Measurements from ENCODE around the gene R3HDM4. TPM values are rescaled to one million over a fixed set of nuclear protein-coding genes. Genes with fewer than 3 reads are reported as not detected.
"Not testable (repeated sequence)": the region's sequence is repeated elsewhere in the genome, so short reads cannot be mapped to it uniquely, and the experiment has no call there.

The R3HDM4 gene
- total RNA-seq: 29.4 and 47.7 TPM in 2 replicates

DNA sequence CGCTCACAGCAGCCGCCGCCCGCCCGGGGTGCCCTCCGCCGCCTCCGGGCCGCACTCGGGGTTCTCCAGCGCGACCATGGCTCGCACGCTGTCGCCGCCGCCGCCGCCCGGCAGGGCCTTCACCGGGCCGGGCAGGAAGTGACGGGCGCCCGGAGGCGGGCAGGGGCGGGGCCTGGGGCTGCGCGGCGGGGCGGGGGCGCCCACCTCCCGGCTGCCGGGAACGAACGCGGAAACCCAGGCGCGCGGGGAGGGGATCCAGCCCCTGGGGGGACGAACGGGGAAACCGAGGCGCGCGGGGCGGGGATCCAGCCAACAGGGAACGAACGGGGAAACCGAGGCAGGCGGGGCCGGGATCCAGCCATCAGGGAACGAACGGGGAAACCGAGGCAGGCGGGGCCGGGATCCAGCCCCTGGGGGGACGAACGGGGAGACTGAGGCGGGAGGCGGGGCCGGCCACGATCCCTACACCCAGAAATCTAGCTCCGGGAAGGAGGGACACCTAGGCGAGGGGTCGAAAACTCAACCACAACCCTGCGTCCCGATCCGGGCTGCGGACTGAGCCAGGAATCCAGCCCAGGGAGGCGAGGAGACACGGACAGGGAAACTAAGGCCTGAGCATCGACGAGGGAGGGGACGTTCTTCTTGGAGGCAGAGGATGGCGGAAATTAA lies at the start of gene R3HDM4:
R3HDM4 (minus strand) TSS at position 140 of the 669 bp plus-strand sequence; CDS start at position 78, 62 bp downstream.
- DNase-seq (ENCODE audit: low read depth in 2 of 2): peak; percentile 18 to 69

DNA sequence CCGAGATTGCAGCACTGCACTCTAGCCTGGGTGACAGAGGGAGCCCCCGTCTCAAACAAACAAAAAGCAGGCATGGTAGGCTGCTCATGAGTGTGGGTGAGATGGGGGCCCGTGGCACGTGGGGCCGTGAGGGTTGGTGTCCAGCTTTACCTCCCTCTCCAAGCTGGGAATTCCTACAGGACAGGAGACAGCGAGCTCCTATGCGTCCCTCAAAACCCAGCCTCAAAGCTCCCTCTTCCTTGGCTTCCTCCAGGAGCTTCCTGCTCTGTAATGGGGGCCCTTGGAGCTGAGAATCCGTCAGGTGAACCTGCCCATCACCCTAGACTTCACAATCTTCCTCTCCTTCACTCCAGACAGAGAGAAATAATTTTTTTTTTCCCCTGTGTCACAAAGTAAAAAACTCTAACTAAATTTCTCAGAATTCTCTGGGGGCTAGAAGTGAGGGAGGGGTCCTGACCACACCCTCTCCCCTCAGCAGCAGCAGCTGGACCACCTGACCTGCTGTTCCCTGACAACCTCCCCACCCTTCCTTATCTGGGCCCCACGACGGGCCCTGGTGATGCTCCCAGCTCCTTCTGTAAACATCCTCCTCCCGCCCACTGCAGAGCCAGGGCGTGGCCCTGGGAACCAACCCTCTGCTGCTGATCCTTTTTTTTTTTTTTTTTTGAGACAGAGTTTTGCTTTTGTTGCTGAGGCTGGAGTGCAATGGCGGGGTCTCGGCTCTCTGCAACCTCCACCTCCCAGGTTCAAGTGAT lies 49.0 kb upstream of the R3HDM4 start:
- no peak for DNase-seq (ENCODE audit: low read depth in 2 of 2)

DNA sequence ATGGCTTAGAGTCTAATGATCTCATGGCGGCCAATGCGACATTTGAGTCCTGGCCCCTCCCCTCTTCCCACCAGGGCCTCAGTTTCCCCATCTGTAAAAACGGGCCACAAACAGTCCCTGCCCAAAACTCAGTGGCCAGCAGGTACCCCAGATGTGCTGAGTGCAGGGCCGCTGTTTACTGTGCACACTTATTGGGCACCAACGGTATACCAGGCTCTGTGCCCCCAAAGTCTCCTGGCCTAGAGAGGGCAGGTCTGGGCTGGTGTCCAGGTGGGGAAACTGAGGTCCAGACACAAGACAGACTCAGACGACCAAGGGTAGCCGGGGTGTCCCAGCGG lies 47.6 kb upstream of the R3HDM4 start:
- DNase-seq (ENCODE audit: low read depth in 2 of 2): no peak

DNA sequence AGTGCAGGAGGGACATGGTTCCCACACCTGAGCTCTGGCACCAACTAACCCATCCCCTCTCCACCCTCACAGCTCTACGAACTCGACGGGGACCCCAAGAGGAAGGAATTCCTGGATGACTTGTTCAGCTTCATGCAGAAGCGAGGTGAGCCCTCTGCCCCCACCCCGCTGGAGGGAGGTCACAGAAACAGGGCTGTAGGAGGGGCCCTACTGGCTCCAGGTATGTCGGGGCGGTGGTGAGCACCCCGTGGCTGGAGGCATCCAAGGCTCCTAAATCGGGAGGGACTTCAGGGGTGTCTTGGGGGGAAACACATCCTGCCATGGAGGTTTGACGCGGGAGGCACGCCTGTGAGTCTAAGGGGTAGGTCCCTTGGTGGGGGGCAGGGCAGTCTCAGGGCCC lies 47.0 kb upstream of the R3HDM4 start:
- no peak for DNase-seq (ENCODE audit: low read depth in 2 of 2)

DNA sequence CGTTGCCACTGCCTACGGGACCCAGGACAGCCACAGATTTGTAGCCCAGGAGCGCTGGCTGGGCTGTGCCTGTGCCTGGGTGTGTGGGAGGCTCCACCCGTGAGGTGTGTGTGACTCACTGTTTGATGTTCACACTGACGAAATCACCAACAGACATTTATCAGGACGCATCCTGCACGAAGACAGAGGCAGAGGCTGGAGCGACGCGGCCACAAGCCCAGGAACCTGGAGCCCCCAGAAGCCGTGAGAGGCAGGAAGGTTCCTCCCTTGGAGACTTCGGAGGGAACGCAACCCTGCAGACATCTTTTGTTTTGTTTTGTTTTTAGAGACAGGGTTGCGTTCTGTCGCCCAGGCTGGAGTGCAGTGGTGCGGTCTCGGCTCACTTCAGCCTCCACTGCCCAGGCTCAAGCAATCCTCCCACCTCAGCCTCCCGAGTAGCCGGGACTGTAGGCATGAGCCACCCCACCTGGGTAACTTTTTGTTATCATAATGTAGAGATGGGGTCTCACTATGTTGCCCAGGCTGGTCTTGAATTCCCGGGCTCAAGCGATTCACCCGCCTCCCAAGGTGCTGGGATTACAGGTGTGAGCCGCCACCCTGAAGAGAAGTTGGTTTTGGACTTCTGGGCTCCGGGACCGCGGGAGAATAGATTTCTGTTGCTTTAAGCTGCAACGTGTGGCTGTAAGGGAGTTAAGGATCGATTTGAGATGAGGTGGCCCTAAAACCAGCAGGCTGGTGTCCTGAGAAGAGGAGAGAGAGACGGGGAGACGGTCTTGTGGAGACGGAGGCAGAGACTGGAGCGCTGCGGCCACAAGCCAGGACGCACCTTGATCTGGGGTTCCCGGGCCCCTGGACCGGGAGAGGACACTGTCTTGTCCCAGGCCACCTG lies 46.2 kb upstream of the R3HDM4 start:
- DNase-seq (ENCODE audit: low read depth in 2 of 2): no peak

DNA sequence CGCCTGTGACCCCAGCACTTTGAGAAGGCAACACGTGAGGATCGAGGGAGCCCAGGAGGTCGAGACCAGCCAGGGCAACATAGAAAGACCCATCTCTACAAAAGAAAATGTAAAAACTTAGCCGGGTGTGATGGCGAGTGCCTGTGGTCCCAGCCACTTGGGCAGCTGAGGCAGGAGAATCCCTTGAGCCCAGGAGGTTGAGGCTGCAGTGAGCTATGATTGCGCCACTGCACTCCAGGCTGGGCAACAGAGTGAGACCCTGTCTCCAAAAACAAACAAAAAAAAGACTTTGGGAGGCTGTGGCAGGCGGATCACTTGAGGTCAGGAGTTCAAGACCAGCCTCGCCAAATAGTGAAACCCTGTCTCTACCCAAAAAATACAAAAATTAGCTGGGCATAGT lies 44.6 kb upstream of the R3HDM4 start:
- DNase-seq (ENCODE audit: low read depth in 2 of 2): not testable (repeated sequence)

DNA sequence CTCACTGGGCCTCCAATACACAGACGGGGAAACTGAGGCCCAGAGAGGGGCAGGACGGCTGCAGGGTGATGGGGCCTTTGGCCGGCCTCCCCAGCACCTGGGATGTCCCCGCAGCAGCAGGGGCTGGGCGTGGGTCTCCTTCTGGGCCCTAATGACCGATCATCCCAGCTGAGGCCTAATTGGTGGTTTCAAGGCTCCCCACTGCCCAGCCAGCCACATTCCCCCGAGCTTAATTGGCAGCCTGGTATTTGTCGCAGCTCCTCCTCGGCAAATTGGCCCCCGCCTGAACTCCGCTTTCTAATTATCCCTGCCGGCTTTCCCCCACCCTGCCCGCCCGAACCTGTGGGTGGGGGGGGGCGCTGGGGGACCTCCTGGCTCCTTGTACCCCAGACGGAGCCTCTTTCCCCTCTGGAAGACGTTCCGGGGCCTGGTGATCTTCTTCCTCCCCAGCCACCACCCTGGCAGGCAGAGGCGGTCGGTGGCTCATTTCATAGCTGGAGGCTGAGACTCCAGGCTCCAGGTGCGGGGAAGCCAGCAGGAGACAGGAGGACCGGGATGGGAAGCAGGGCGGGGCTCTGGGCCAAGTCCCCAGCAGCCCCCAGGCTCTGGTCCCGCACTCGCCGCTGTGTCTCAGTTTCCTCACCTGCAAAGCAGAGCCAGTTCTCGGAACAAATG lies 43.9 kb upstream of the R3HDM4 start:
- DNase-seq (ENCODE audit: low read depth in 2 of 2): no peak

DNA sequence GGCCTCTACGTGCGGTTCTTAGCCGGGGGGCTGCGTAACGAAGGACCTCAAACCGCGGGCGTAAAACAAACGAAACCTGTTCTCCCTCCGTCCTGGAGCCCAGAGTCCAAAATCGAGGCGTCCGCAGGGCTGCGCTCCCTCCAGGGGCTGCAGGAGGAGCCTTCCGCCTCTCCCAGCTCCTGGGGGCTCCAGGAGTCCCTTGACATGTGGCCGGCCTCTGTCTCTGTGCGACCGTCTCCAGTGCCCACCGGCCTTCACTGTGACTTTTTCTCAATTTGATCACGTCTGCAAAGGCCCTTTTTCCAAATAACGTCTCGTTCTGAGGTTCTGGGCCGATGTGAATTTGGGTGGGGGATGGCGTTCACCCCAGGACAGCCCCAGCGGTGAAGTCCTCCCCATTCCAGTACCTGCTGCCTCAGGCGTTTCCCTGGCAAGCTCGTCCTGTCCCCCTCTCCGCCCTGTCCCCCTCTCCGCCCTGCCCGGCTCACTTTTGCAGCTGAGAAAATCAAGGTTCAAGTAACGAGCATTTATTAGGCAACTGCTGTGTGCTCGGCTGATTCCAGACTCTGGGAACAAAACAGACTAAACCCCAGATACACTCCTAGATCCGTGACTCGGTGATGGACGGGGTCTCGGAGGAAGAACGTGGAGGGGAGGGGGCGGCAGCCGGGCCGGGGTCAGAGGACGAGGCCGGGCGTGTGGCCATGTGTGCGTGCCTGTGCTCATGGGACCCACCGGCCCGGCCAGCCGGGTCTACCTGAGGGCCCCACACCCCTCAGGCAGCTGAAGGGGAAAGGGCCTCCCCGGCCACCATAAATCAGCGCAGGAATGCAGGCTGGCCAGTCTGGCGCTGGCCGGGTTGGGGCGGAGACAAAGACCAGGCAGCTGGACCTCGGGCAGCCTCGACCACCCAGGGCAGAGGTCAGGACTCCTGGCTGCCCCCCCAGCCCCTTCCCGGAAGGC lies 43.1 kb upstream of the R3HDM4 start:
- DNase-seq (ENCODE audit: low read depth in 2 of 2): no peak

DNA sequence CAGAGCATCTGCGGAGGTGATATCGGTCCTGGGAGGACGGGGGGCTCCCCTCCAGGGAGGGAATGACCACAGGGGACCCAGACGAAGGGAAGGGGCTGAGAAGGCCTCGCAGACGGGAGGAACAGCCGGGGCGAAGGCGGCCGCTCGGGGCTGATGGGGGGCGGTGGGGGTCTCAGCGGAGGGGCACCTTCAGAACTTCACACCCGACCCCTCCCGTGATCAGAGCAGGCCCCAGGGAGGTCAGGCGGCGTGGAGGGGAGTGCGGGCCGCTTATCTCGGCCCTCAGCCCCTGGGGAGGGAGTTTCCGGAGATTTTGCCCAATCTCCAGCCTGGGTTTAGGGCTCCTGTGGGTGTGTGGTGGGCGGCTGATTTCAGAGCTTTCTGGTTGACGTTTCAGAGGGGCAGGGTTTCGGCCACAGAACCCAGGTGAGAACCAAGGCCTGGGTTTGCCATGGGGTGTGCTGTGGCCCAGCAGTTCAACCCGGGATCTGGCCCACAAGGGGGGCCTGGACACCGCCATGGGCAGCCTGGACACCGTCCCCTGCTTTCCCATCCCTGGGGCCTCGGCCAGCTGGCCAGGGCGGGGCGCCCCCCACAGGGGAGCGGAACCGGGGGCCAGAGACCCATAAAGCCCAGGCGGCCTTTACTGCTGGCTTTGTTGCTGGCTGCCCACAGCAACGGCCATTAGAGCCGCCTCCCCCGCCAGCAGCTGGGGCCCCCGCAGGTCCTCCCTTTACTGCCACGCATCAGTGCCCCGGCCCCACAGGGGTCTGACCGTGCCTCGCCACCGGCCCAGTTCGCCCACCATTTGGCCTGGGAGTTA lies 41.9 kb upstream of the R3HDM4 start:
- DNase-seq (ENCODE audit: low read depth in 2 of 2): no peak

DNA sequence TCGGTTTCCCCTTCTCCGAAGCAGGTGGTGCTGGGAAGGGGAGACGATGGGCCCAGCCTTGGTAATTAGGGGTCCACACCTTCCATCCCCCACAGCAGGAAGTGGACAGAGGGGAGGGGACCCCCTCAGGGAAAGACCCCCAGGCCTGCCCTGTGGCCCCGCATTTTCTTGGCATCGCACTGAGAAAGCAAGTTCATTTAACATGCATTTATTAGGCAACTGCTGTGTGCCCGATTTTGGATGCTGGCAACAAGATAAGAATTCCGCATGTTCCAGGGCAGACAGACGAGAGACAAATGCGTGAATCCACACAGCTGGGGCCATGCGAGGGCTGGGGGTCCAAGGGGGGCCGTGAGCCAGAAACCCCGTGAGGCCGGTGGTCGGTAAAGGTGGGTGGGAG lies 41.3 kb upstream of the R3HDM4 start:
- DNase-seq (ENCODE audit: low read depth in 2 of 2): no peak

DNA sequence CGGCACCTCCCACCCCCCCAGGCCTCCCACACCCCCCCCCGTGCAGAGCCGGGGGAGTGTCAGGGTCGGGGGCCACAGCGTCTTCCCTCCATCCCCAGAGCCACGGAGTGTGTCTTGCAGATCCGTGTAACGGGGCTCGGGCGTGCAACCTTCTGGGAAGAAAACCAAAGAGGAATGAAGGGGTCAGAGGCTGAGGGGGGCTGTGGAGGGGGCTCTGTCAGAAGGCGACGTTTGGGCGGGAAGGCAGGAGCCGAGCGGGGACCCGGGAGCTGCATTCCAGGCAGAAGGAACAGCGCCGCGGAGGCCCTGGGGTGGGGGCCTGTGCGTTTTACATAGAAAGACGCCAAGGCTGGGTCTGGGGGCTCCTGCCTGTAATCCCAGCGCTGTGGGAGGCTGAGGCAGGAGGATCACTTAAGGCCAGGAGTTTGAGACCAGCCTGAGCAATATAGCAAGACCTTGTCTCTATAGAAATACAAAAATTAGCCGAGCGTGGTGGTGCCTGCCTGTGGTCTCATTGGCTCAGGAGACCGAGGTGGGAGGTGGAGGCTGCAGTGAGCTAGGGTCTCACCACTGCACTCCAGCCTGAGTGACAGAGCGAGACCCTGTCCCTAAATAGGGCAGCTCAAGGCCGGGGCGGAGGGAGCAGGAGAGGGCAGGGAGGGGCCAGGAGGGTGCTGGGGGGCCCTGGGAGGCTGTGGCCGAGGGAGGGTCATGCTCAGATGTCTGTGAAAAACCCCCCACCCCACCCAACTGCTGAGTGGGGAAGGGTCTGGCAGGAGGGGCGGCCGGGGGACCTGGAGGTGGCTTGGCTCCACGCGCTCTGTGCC lies 40.6 kb upstream of the R3HDM4 start:
- DNase-seq (ENCODE audit: low read depth in 2 of 2): no peak

DNA sequence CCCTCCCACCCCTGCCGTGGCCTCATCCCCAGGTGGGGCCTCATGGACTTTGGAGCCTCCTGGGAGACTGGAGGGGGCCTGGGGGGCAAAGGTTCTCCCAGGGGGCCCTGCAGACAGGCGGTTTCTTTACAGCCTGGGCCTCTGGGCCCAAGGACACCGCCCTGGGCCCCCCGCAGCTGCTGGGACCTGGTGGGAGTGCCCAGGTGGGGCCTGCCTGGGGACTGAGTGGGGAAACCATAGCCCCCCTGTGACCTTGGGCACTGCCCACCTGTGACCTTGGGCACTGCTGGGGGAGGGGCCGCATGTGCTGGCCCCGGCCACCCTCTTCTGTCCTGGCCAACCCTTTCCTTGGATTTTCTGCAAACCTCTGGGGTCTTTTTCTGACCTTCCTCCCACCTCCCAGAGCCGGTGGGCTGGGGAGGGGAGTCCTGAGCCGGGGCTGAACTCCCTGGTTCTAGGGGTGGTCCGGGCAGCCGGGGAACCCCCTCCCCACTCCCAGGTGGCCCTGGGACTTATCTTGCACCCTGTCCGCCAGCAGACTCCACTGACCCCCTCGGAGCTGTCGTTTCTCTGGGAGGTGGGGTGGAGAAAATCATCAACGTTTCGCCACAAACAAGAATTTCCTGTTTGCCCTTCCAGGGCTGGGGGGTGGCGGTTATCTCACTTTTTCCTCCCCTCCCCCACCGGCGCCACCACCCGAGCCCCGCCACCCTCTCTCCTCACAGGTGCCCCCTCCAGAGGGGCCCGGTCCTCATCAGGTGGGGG lies 39.8 kb upstream of the R3HDM4 start:
- no peak for DNase-seq (ENCODE audit: low read depth in 2 of 2)

DNA sequence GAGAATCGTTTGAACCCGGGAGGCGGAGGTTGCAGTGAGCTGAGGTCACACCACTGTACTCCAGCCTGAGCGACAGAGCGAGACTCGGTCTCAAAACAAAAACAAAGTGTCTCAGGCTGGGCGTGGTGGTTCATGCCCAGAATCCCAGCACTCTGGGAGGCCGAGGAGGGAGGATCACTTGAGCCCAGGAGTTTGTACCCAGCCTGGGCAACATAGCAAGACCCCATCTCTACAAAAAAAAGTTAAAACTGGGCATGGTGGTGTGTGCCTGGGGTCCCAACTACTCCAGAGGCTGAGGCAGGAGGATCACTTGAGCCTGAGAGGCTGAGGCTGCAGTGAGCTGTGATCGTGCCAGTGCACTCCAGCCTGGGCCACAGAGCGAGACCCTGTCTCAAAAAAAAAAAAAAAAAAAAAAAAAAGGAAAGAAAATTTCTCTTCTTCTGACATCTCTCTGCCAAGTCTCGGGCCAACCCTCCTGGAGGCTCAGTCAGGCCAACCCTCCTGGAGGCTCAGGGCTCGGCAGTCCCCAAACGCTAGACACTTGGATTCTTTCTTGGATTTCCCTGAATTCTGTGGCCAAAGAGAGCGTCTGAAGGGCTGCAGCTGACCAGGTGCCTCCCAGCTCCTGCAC lies 39.1 kb upstream of the R3HDM4 start:
- no peak for DNase-seq (ENCODE audit: low read depth in 2 of 2)

DNA sequence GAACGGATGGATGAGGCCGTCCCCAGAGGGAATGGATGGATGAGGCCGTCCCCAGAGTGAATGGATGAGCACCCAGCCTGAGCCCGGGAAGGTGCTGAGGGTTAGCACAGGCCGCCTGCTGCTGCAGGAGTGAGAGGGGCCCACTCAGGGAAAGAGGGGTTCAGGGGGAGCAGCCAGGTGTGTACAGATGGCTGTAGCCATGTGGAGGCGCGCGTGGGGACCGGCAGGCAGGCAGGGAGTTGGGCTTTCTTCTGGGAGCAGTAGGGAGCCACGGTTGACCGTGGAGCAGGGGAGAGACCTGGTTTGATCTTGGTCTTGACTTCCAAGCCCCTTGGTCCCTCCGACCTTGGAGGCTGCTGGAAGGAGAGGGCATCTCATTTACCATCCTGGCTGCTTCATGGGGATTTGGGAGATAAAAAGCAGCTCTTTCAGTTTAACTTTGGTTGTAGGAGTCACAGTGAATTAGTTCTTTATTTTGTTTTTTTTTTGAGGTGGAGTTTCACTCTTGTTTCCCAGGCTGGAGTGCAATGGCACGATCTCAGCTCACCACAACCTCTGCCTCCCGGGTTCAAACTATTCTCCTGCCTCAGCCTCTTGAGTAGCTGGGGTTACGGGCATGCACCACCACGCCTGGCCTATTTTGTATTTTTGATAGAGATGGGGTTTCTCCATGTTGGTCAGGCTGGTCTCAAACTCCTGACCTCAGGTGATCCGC lies 37.5 kb upstream of the R3HDM4 start:
- no peak for DNase-seq (ENCODE audit: low read depth in 2 of 2)

DNA sequence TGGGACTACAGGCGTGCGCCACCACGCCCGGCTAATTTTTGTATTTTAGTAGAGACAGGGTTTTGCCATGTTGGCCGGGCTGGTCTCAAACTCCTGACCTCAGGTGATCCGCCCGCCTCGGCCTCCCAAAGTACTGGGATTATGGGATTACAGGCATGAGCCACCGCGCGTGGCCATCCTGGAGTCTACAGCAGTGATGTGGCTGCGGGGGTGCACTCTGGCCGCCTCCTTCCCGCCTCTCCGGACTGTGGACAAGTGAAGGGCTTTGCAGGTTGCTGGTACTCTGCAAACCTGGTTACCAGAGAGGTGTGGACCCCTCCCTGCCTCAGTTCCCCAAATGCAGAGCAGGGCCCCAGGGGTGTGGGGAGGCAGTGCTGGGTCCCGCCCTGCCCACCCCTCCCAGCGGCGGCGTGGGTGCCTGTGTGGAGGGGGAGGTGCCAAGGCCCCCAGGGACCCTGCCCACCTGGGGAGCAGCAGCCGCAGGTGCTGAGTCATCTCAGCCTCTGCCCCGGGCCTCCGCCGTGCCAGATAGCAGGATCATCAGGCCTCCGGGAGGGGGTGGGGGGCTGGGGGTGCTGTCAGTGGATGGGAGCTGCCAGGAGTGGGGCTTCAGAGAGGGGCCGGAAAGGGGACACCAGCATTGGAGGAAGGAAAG lies 36.0 kb upstream of the R3HDM4 start:
- no peak for DNase-seq (ENCODE audit: low read depth in 2 of 2)

Data from dermis microvascular lymphatic vessel endothelial cell (primary cell).